ENCODE data around the gene PTTG1IP2. TPM values are rescaled to one million over a fixed set of nuclear protein-coding genes. Genes with fewer than 3 reads are reported as not detected.

PTTG1IP2 gene
- total and polyA plus RNA-seq, 9 of the 15 experiments (the other 6 are each of a cell fraction or from before 2014, with no cell fraction given) = not detected

- Histone ChIP-seq H2AFZ (ENCODE audit: low read depth, low read length) (no peak overlapping the region), H3K9me3 (replicated peaks; ENCODE audit: control insufficient read depth, insufficient read depth, low read depth, low read length) (no peaks in the 10 kb centered on the region), H3K4me1 (replicated peaks in 1 of 2; ENCODE audit: control insufficient read depth in 2 of 2, insufficient read depth in 2 of 2, low read length in 2 of 2) (no peaks in the 10 kb centered on the region), H3K36me3 (ENCODE audit: control insufficient read depth, insufficient read depth, low read length) (no peaks in the 10 kb centered on the region), H3K79me2 (ENCODE audit: control insufficient read depth, insufficient read depth, low read length) (no peaks in the 10 kb centered on the region), H3K9ac (ENCODE audit: insufficient read depth in 1 of 2, low read depth in 2 of 2, low read length in 2 of 2) (no peak overlapping the region), H3K4me3 (no peak overlapping the region), H3K27ac (ENCODE audit: extremely low read depth, low read depth, low read length) (no peak overlapping the region), H3K4me2 (ENCODE audit: insufficient read depth, low read length) (no peak overlapping the region), H4K20me1 (replicated peaks; ENCODE audit: control insufficient read depth, insufficient read depth, low read length) (no peaks in the 10 kb centered on the region), H3K27me3 (ENCODE audit: control insufficient read depth in 2 of 2, insufficient read depth in 2 of 2, low read length in 2 of 2) (no peaks in the 10 kb centered on the region), H3K9me1 (ENCODE audit: control insufficient read depth, insufficient read depth, low read length) (no peaks in the 10 kb centered on the region)
- FAIRE-seq = no peak
- no peak for ATAC-seq
- ChIA-PET CTCF (ENCODE audit: low intra/inter-chr PET ratio) (no interaction called here), POLR2A (no interaction called here)
- 0% methylated on average over 2 of the region's 2 CpGs for WGBS (ENCODE audit: insufficient coverage, low coverage, missing lambda C conversion rate)
- no TSS peak for BruUV-seq (replicated peaks)
- intact Hi-C loops (cut with micrococcal nuclease) = loop anchor here (5.0 kb wide), 1 partner anchor 169 kb away; no protein-coding TSS in a partner anchor
- no peak for DNase-seq (ENCODE audit: extremely low read depth in 1 of 4, low spot score in 3 of 4)
- in situ Hi-C loops (cut with MboI) = no loop called here
- no peak for TF ChIP-seq ATF4 (CRISPR knock-in tag; IDR thresholded peaks at IDR 0.05)
- no peak for TF ChIP-seq MNT (conservative IDR thresholded peaks at IDR 0.05)
- no peak for TF ChIP-seq CC2D1A (IDR thresholded peaks at IDR 0.05)
- TF ChIP-seq ZNF780A (CRISPR knock-in tag; IDR thresholded peaks at IDR 0.05) = no peak
- no peak for TF ChIP-seq ZBTB7A (IDR thresholded peaks at IDR 0.05; ENCODE audit: borderline replicate concordance, control insufficient read depth, low read depth, low read length)
- TF ChIP-seq ZNF778 (CRISPR knock-in tag; IDR thresholded peaks at IDR 0.05) = no peak
- no peak for TF ChIP-seq TCF7L2 (IDR thresholded peaks at IDR 0.05; ENCODE audit: low read depth, low read length)
- no peak for TF ChIP-seq MYBL2 (IDR thresholded peaks at IDR 0.05; ENCODE audit: low read depth)
- TF ChIP-seq MYBL2 (CRISPR knock-in tag; IDR thresholded peaks at IDR 0.05; ENCODE audit: borderline replicate concordance) = no peak
- TF ChIP-seq AFF1 (IDR thresholded peaks at IDR 0.05; ENCODE audit: low read depth in 1 of 2, partially characterized antibody in 2 of 2) = no peak
- TF ChIP-seq ZBTB8A (IDR thresholded peaks at IDR 0.05; ENCODE audit: partially characterized antibody) = no peak
- no peak for TF ChIP-seq JUN (IDR thresholded peaks at IDR 0.05; ENCODE audit: borderline replicate concordance, low read depth, low read length)
- TF ChIP-seq JUN (CRISPR knock-in tag; IDR thresholded peaks at IDR 0.05; ENCODE audit: borderline replicate concordance) = no peak
- no peak for TF ChIP-seq RAD51 (IDR thresholded peaks at IDR 0.05; ENCODE audit: borderline replicate concordance, low read depth)
- TF ChIP-seq NKRF (IDR thresholded peaks at IDR 0.05; ENCODE audit: borderline replicate concordance) = no peak
Measured at GRCh38 chr7:90458104-90458503, 11.3 kb upstream of the PTTG1IP2 start.
